ENCODE data around the gene ATP10A.

ATP10A gene

GRCh38 chr15:25631971-25632370 is 231.2 kb downstream of the ATP10A start:
- no peak for FAIRE-seq

Measured in G401.6 (cell line).